ENCODE measurements around the gene UBTFL1.
"Not testable (repeated sequence)": the region's sequence is repeated elsewhere in the genome, so short reads cannot be mapped to it uniquely, and the experiment has no call there.

DNA sequence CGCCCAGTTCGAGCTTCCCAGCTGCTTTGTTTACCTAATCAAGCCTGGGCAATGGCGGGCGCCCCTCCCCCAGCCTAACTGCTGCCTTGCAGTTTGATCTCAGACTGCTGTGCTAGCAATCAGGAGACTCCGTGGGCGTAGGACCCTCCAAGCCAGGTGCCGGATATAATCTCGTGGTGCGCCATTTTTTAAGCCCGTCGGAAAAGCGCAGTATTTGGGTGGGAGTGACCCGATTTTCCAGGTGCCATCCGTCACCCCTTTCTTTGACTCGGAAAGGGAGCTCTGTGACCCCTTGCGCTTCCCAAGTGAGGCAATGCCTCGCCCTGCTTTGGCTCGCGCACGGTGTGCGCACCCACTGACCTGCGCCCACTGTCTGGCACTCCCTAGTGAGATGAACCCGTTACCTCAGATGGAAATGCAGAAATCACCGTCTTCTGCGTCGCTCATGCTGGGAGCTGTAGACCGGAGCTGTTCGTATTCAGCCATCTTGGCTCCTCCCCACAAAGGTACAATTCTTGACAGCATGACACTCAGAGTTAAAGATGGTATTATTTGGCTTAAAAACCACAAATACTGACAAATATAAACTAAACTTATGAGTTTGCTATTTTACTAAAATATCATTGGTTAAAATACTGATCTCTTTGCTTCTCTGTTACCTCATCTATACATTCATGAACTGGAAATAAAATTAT lies 9.6 kb downstream of the UBTFL1 start:
- TF ChIP-seq CTCF, POLR2A (IDR thresholded peaks at IDR 0.05): not testable (repeated sequence)

Data from testis (tissue), 2 donors.